ENCODE measurements around the gene RANBP10. TPM values are rescaled to one million over a fixed set of nuclear protein-coding genes. Genes with fewer than 3 reads are reported as not detected.
"Not testable (repeated sequence)": the region's sequence is repeated elsewhere in the genome, so short reads cannot be mapped to it uniquely, and the experiment has no call there.

RANBP10 gene
- total RNA-seq, 1 donor from 2014 or later, result 23.2 TPM

DNA sequence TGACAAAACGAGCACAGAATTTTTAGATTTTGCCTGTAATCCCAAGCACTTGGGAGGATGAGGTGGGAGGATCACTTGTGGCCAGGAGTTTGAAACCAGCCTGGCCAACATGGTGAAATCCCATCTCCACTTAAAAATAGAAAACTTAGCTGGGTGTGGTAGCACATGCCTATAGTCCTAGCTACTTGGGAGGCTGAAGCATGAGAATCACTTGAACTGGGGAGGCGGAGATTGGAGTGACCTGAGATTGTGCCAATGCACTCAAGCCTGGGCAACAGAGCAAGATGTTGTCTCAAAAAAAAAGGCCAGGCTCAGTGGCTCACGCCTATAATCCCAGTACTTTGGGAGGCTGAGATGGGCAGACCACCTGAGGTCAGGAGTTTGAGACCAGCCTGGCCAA, 55.0 kb downstream of the RANBP10 start:
- intact Hi-C loops (cut with micrococcal nuclease), result not testable (repeated sequence)

- intact Hi-C loops (cut with micrococcal nuclease), result no loop called here
Measured at GRCh38 chr16:67750466-67750865, 55.9 kb downstream of the RANBP10 start.

DNA sequence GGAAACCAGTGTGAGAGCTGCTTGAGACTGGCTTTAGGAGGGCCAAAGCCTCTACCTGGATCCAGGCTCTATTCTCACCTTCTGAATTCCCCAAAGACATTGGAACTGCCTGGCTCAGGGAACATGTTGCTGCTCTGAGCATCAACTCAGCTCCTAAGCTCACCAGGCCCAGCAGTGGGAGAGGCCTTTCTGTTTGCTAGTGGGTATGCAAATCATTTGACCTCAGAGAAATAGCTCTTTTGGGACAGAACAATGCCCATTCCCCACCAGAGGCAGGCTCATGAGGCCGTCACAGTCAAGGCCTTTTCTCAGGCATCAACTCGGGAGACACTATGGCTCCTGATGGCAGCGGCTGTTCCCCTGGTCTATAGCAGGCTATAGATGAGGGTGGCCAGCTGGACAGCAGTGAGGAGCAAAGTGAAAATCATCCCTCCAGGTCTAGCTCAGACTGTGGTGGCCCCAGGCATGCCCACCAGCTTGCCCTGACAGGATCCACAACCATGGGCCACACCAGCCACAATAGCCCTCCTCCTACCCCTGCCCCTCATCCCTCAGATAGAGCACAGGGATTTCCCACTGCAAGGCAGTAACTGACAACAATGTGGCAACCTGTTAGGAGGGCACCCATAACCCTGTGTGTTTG, 56.8 kb downstream of the RANBP10 start:
- intact Hi-C loops (cut with micrococcal nuclease), result no loop called here

- intact Hi-C loops (cut with micrococcal nuclease), result no loop called here
Measured at GRCh38 chr16:67748834-67749233, 57.5 kb downstream of the RANBP10 start.

DNA sequence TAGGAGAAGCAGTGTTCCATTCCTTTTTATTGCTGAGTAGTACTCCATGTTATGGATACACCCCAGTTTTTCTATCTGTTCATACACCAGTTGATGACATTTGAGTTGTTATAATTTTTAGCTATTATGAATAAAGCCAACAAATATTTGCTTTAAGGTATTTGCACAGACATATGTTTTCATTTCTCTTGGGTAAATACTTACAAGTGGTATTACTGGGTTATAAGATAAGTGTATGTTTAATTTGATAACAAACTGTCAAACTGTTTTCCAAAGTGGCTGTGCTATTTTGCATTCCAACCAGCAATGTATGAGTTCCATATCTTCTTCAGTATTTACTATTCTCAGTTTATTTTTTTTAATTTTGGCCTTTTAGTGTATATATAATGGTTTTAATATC, 59.5 kb downstream of the RANBP10 start:
- intact Hi-C loops (cut with micrococcal nuclease), result no loop called here

- intact Hi-C loops (cut with micrococcal nuclease), result no loop called here
Measured at GRCh38 chr16:67741118-67741517, 65.2 kb downstream of the RANBP10 start.

- intact Hi-C loops (cut with micrococcal nuclease), result no loop called here
Measured at GRCh38 chr16:67740391-67740790, 66.0 kb downstream of the RANBP10 start.

- intact Hi-C loops (cut with micrococcal nuclease), result no loop called here
Measured at GRCh38 chr16:67736858-67737257, 69.5 kb downstream of the RANBP10 start.

GRCh38 chr16:67734731-67735201, 71.6 kb downstream of the RANBP10 start:
- intact Hi-C loops (cut with micrococcal nuclease), result no loop called here

- intact Hi-C loops (cut with micrococcal nuclease), result no loop called here
Measured at GRCh38 chr16:67733734-67734470, 72.5 kb downstream of the RANBP10 start.

- intact Hi-C loops (cut with micrococcal nuclease), result no loop called here
Measured at GRCh38 chr16:67731753-67732095, 74.6 kb downstream of the RANBP10 start.

- intact Hi-C loops (cut with micrococcal nuclease), result no loop called here
Measured at GRCh38 chr16:67731071-67731752, 75.1 kb downstream of the RANBP10 start.

DNA sequence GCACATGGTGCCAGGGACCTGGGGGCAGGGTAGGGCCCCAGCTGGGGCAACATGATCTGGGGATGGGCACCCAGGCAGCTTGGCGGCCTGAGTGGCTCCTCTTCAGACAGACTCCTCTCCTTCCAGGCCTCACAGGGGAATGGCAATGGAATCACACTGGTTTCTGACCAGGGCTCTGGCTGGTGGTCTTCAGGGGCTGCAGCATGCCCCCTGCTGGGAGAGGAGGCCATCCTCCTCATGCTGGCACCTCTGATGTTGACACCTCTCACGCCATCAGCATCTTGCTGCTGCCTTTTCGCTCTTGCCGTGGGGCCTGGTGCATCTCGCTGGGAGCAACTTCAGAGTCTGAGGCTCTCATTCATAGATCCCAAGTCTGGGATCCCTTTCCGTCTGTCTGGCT, 76.0 kb downstream of the RANBP10 start:
- intact Hi-C loops (cut with micrococcal nuclease), result no loop called here

GRCh38 chr16:67729636-67730248, 76.6 kb downstream of the RANBP10 start:
- intact Hi-C loops (cut with micrococcal nuclease), result no loop called here

DNA sequence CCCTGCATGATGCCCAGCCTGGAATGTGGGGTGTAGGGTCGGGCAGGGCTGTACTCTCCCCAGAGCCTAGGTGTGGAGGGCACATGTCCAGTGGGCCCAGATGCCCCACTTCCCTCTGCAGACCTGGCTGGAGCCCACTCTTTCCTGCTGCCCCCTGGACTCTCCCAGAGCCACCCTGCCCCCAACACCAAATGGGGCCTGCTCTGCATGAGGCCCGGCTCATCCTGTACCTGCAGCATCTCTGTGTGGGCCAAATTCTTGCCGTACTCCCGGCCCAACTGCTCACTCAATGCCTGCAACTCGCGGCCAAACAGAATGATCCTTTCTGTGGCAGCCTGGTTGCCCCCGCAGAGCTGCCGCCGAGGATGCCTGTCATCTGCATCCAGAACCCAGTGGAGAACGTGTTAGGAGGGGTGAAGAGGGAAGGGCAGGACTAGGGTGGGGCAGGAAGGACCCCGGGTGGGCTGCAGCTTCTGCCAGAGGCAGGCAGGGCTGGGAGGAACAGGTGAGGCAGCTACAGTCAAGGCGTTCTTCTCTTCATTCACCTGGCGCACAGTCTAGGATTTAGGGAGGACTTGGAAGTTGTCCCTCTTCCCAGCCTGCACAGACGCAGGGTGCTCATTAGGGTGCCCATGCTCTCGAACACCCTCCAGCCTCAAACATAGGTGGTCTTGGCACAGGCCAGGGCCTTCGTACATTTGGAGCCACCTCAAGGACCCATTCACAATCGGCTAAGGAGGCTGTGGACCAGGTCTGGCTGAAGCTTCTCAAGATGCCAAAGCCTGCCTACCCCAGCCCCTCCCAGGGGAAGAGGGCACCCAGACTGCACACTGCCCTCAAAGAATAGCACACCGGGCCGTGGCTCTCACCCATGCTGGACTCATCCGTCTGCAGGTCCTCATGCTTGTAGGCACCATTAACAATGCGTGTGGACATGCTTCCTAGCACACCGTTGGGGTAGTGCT, 78.6 kb downstream of the RANBP10 start:
- intact Hi-C loops (cut with micrococcal nuclease), result no loop called here

DNA sequence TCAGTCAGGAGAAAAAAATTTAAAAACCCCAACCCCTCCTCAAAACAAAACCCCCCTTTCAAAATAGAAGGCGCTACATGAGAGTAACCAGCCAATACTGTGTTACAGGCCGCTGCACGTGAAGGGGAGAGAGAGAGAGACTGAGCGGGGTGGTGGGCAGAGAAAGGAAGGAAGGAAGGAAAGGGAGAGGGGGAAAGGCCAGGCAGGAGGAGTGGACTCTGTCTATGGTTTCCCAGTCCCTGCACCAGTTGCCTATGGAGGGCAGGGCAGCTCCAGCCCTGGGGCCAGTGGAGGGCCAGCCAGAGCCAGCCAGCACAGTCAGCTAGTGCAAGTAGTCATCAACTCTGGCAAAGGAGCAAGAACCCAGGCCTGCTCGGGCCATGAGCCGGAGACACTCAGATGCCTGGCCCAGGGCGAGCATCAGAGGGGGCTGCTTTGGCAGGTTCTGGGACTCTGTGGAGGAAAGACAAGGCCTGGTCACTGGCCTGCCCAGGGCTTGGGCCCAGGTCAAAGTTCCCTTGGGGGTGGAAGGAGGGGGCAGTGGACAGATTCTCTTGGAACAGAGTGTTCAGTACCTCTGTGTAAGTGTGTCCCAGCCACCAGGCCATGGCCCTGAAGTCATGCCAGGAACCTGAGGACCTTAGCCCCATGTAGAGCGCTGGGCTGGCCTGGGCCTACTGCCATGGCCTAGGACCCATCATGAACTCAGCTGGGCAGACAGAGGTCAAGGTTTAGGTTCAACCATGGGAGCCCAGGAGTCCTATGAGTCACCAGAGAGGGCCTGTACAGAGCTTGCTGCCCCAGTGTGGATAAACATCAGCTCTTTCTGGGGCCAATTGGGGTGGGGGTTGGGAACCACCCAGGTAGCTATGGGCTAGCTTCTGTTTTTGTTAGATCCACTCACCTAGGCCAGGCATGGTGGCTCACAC, 80.0 kb downstream of the RANBP10 start:
- intact Hi-C loops (cut with micrococcal nuclease), result no loop called here

DNA sequence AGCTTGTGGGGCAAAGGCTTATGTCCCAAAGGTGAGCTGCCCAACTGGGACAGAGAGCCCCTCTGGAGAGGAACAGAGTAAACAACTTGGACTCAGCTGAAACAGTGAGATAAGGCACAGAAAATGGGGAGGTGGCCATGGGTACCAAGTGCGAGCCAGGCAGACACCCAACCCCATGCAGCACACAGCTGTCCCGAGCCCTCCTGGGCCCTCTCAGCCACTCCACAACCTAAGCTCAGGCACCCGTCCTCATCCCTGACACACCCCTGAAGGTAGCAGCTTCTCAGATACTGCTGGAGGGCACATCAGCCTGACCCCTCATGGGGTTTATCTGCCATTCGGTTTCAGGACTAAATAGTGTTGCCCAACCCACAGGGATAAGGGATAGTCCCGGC, 82.5 kb downstream of the RANBP10 start:
- intact Hi-C loops (cut with micrococcal nuclease), result no loop called here

- intact Hi-C loops (cut with micrococcal nuclease), result no loop called here
Measured at GRCh38 chr16:67723151-67723910, 83.0 kb downstream of the RANBP10 start.

GRCh38 chr16:67720236-67720635, 86.1 kb downstream of the RANBP10 start:
- intact Hi-C loops (cut with micrococcal nuclease), result no loop called here
